ENCODE measurements around the gene CHCHD6.

CHCHD6 gene

GRCh38 chr3:126692858-126693257 is 11.2 kb upstream of the CHCHD6 start:
- no peak for TF ChIP-seq CTCF (IDR thresholded peaks at IDR 0.05; ENCODE audit: low read length, missing control alignments)
- H3K4me3 ChIP-seq (replicated peaks; ENCODE audit: low read depth, low read length): no peak overlapping the region
- no peak for DNase-seq (ENCODE audit: low read depth)

DNA sequence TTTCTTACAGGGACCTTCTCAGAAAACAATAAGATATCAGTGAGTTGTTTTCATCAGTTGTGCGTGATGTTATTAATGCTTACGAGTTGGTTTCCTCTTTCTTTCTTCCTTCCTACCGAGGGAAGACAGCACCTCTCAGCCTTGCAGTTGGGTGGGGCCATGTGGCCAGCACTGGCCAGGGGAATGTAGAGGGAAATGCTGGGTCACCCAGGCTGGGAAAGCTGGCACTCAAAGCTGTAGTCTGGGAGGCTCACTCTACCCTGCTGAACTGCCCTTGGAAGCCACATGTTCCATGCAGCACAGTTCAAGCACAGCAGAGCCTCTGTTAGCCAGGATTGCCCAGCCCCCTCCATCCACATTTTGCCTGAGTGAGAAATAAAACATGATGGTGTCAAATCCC is 10.1 kb upstream of the CHCHD6 start:
- no peak for DNase-seq (ENCODE audit: low read depth)
- TF ChIP-seq CTCF (IDR thresholded peaks at IDR 0.05; ENCODE audit: low read length, missing control alignments): no peak
- H3K4me3 ChIP-seq (replicated peaks; ENCODE audit: low read depth, low read length): no peak overlapping the region

DNA sequence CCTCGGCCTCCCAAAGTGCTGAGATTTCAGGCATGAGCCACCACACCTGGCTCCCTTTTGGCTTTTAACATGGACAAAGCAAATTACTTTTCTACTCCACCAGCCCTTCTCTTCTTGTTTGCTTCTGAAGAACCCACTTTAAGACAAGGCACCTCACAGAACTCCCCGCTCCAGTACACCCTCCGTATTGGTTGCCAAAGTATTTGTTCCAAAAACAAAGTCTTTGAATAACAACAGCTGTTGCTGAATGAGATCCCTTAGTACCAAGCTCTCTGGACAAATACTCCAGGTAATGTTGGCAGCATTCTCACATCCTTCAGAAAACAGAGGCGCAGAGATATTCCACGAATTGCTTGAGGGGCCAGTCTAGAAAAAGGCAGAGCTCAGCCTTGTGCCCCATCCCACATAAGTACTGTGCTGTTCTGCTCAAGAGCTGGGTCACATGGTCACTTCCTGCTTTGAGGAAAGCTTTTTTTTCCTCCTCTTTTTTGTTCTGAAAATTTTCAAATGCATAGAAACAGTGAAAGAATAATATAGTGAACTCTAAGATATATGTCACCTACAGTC is 7.3 kb upstream of the CHCHD6 start:
- no peak for TF ChIP-seq CTCF (IDR thresholded peaks at IDR 0.05; ENCODE audit: low read length, missing control alignments)
- DNase-seq (ENCODE audit: low read depth): no peak
- no peak overlapping the region for H3K4me3 ChIP-seq (replicated peaks; ENCODE audit: low read depth, low read length)

GRCh38 chr3:126699011-126699410 is 5.0 kb upstream of the CHCHD6 start:
- DNase-seq (ENCODE audit: low read depth): no peak

GRCh38 chr3:126704494-126705214 is 614 bp downstream of the CHCHD6 start:
- DNase-seq (ENCODE audit: low read depth): no peak

More at GRCh38 chr3:126699011-126699410, 5.0 kb upstream of the CHCHD6 start:
- no peak overlapping the region for H3K4me3 ChIP-seq (replicated peaks; ENCODE audit: low read depth, low read length)
- no peak for TF ChIP-seq CTCF (IDR thresholded peaks at IDR 0.05; ENCODE audit: low read length, missing control alignments)

DNA sequence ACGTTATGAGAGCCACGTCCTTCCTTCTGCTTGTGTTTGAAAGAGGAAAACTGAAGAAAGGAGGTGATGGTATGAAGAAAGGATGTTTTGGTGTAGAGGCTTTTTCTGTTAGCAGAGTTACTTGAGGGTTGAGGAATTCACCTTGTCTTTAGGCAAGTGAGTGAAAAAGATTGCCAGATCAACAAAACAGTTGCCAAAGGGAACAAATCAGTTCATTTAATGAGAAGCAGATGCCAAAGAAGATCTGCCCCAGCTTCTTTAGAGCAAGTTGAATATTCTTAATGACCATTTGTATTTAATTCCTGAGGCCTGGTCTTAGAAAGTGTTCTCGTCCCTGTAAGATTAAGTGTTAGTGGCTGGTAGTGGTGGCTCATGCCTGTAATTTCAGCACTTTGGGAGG is 2.6 kb downstream of the CHCHD6 start:
- TF ChIP-seq CTCF (IDR thresholded peaks at IDR 0.05; ENCODE audit: low read length, missing control alignments): no peak
- DNase-seq (ENCODE audit: low read depth): no peak
- H3K4me3 ChIP-seq (replicated peaks; ENCODE audit: low read depth, low read length): no peak overlapping the region

More at GRCh38 chr3:126704494-126705214, 614 bp downstream of the CHCHD6 start:
- TF ChIP-seq CTCF (IDR thresholded peaks at IDR 0.05; ENCODE audit: low read length, missing control alignments): no peak
- peak overlapping the region; percentile 74 for H3K4me3 ChIP-seq (replicated peaks; ENCODE audit: low read depth, low read length)
